GM18508 (cell line): ENCODE measurements around the gene GRK1.
"Not testable (repeated sequence)": the region's sequence is repeated elsewhere in the genome, so short reads cannot be mapped to it uniquely, and the experiment has no call there.

Experiments used
- ATAC-seq: cut with Tn5 transposase; IDR thresholded peaks from one replicate; pipeline ENCODE4 v1.9.1; 2021; ENCODE audit warnings: moderate number of reproducible peaks; ENCODE audit not compliant: insufficient read depth, unreplicated experiment

The GRK1 gene

DNA sequence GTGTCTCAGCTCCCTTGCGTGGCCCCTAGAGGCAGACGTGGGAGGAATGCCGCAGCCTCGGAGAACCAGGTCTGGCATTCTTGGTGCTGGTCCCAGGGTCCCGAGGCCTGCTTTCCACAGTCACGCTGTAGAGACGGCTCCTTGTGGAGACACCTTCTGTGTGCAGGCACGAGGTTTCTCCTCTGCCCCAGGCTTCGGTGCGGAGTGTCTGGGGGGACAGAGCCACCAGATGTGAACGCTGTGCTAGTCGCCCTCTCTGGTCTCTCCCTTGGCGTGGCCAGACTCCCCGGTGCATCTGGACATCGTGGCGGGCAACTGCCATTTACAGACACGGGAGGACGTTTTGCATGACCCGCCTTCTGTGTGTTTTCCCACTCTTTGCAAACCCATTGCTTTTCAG is 84.5 kb downstream of the GRK1 start:
- no peak for ATAC-seq

DNA sequence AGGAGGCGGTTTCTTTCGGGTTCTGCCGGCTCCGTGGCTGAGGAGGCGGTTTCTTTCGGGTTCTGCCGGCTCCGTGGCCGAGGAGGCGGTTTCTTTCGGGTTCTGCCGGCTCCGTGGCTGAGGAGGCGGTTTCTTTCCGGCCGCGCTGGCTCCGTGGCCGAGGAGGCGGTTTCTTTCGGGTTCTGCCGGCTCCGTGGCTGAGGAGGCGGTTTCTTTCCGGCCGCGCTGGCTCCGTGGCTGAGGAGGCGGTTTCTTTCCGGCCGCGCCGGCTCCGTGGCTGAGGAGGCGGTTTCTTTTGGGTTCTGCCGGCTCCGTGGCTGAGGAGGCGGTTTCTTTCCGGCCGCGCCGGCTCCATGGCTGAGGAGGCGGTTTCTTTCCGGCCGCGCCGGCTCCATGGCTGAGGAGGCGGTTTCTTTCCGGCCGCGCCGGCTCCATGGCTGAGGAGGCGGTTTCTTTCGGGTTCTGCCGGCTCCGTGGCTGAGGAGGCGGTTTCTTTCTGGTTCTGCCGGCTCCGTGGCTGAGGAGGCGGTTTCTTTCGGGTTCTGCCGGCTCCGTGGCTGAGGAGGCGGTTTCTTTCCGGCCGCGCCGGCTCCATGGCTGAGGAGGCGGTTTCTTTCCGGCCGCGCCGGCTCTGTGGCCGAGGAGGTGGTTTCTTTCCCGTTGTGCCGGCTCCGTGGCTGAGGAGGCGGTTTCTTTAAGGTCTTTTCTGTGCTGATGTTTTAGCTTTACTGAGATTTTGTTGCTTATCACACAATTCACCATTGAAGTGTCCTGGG is 85.4 kb downstream of the GRK1 start:
- ATAC-seq: not testable (repeated sequence)

DNA sequence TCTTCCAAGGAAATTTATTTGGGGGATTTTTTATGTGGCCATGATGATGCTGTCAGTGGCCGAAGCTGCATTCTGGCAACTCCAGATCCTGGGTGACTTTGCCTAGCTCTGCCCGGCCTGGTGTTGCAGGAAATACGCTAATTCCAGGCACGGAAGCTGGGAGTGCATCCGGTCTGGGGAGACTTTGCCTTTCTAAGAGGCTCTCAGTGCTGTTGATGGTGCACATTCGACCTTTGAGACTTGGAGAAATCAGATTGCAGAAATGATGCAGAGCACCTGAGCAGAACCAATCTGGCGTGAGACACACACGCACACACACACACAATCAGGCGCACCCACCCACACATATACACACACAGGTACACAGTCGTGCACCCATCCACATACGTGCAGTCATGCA is 86.2 kb downstream of the GRK1 start:
- ATAC-seq: no peak

DNA sequence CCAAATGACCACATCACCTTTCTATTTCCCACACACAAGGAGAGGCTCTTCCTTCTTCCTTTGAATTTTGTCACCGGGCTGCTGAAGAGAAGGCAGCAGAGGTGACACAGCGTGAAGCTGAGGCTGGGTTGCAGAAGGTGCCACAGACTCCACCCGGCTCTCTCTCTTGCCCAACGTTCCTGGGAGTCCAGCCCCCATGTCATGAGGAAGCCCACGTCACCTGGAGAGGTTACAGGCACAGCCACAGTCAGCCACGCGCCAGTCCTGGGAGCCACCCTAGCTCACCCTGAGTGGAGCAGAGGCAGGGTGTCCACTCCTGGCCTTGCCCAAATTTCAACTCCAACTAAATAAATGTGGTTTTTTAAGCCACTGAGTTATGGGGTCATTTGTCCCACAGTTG is 87.2 kb downstream of the GRK1 start:
- ATAC-seq: no peak

DNA sequence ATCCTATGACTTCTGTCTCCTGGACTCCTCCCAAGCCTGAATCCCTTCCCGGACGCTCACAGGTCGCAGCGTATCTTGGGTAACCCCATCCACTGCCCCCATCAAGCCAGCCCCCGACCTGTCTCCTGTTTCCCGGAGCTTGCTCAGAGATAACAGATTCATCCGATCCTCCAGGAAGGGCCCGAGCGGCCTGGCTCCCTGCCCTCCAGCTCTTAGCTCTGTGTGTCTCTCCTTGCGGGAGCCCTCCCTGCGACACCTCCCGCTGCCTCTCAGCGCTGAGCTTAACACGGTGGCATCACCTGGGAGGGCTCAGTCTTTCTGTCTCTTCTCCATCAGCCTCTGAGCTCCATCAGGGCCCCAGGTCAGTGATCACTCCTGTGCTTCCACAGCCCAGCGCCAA is 87.7 kb downstream of the GRK1 start:
- ATAC-seq: no peak

DNA sequence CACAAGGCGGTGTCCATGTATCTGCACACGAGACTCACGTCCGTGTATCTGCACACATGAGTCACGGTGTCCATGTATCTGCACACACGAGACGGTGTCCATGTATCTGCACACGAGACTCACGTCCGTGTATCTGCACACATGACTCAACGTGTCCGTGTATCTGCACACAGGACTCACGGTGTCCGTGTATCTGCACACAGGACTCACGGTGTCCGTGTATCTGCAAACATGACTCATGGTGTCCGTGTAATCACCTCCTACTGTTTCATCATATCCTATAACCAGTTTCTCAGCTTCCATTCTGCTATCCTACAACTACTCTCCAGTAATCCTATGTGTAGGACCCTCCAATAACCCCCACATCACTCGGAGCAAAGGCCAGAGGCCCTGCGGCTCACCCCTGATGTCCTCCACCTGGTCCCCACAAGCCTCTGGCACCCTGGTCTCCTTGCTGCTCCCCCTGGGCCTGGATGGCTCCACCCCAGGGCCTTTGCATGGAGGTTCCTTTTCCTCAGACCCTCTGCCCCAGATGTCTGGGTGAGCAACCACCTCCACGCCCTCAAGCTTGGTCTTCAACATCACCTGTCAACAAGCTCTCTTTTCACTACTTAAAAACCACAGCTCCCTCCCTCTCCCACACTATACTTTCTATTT is 89.5 kb downstream of the GRK1 start:
- no peak for ATAC-seq

DNA sequence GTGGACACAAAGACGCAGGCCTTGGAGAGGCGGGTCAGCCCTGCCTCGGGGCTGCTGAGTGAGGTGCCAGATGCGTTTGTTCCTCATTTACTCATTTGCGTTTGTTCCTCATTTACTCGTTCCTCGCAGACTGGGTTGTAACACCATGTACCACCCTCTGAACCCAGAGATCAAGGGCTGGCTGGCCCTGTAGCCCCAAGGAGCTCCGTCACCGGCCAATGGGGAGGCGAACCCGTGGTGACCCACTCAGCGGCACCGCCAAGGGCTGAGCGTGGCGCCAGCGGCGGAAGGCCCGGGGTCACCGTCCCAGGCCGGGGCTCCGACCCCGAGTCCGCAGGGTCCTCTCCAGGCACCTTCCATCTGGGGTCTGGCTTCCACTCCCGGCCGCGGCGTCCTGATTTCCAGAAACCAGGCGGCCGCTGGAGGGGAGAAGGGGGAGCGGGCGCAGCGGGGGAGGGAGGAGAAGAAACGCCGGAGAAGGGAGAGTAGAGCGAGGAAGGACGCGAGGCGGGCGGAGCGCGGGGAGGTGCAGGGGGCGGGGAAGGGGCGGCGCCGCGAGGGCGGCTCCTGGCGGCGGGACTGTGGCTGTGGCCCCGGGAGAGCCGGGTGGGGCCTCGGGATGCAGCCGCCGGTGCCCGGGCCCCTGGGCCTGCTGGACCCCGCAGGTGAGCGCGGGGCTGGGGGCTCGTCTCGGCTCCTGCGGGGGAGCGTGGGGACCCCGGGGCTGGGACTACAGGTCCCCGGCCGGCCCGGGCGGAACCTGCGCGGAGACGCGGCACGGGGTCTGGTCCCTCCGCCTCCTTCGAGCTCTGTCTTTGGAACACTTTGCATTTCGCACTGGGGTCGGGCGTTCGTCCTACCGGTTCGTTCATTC is 91.9 kb downstream of the GRK1 start, which contains the start of gene TMEM255B:
Gene TMEM255B, plus strand, starts transcription at position 576 of the 874 bp plus-strand sequence. Its CDS starts 44 bp downstream, at position 620.
- ATAC-seq: no peak

DNA sequence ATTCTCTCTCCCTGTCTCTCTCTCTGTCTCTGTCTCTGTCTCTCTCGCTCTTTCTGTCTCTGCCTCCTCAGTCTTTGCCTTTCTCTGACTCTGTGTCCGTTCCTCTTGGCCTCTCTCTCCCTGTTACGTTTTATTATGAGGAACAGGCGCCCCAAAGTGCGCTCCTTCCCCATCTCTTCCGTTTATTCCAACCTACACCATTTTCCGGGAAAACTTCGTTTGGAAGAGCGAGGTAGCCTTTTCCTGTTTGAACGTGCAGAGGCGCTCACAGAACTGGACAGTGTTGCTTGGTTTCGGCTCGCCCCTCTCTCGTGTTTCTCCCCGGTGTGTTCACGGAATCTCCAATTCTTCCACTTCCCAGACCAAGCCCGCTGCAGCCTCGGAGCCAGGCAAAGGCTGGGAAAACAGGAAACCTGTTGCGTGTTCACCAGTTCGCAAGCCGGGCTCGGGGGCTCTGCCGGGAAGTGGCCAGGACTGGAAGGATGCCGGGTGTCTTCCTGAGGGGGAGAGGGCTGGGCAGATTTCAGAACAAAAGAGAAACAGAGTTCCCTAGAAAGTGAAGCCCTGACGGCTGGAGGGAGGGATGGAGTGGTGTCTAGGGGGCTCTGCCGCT is 92.6 kb downstream of the GRK1 start:
- ATAC-seq: no peak

DNA sequence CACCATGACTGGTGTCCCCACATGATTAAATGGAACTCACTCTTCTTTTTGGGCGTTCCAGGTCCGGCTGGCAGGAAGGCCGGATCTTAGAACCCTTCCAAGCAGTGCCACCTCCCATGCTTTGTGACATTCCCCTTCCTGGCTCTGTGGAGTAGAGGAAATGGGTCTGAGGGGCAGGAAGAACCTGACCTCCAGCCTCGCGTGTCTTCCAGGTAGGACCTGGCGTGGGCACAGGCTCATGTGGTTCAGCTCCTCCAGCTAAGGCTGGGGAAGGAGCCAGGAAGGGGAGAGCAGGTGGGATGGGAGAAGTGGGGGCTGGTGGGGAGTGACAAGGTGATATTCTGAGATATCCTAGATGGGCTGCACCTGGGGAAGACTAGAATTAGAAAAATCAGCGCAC is 94.1 kb downstream of the GRK1 start:
- ATAC-seq: no peak

DNA sequence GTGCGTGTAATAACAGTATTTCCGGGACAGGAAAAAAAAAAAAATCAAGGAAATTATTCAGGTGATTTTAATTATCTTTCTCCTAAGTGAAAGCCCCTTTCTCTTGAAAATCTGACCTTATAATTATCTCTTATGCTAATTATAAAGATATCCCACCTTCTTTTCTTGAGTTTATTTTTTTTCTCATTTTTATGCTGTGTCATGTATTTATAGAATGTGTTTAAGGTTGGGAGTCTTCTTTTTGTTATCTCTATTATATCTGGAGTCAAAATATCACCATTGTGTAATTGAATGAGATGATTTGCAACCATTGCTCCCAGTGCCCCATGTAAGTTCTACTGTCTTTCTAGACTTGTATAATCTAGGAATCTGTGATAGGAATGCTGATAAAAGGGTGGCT is 95.1 kb downstream of the GRK1 start:
- ATAC-seq: no peak

DNA sequence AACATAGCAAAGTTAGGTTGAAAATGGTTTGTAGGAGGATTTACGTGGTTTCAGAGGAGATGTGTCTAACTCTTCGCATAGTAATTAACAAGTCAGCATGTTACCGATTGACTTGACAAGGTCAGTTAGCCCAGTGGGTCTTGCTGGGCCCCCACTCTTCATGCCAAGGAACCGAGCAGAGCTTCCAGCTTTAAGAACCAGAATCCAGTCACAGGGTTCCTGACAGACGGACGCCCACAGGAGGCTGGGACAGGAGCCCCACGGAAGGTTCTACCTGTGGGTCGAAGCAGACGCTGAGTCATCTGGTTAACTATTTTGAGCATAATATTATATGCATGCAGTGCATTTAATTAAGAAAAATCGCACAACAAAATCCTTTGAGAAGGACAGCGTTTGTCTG is 95.5 kb downstream of the GRK1 start:
- ATAC-seq: no peak

DNA sequence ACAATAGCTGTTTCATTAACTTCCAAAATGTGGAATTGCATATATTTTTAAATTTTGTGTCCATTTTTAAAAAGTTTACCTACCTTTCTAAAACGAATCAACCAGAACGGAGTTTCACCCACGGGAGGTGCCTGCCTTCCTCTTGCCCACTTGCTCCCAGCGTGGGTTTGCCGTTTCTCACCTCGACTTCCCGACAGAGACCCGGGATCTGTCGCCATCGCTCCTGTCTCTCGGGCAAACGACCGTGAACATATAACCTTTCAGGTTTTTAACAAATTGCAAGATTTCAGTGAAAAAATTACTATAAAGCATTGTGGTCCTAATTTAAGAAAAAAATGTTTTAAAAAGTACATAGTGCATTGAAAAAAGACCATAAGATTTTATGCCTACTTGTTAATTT is 96.2 kb downstream of the GRK1 start:
- no peak for ATAC-seq

DNA sequence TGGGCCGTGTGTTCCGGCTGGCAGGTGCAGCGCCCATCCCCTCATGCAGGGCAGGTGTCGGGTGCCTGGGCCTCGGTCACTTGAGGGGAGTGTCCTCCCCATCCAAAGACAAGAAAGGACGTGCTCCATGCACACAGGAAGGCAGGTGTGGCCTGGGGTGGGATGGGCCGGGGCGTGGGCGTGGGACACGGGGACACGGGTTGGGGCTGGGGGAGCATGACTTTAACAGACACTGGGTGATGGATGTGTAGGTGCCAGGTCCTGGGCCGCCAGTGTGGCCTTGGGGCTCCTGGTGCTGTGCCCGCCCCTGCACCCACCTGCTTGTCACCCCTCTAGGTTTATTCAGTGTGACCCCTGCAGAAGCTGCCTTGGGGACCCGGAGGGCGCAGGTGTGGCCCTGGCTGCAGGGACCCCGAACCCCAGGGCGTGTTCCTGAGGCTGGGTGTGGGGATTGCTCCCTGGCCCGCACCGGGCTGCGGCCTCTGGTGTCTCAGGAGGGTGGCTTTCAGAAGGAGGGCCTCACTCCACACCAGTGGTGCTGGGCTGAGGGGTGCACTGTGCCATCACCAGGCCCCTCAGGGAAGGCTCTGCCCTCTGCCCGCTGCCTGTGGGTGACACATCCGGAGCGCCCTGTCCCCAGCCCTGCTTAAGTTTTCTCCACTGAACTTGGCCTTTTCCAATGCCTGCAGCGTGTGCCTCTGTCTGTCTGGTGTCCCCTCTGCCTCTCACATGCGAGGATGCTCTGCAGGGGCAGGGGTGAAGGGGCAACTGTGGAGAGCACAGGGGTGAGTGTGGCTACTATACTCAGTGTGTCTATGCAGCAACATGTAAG is 97.2 kb downstream of the GRK1 start:
- no peak for ATAC-seq

DNA sequence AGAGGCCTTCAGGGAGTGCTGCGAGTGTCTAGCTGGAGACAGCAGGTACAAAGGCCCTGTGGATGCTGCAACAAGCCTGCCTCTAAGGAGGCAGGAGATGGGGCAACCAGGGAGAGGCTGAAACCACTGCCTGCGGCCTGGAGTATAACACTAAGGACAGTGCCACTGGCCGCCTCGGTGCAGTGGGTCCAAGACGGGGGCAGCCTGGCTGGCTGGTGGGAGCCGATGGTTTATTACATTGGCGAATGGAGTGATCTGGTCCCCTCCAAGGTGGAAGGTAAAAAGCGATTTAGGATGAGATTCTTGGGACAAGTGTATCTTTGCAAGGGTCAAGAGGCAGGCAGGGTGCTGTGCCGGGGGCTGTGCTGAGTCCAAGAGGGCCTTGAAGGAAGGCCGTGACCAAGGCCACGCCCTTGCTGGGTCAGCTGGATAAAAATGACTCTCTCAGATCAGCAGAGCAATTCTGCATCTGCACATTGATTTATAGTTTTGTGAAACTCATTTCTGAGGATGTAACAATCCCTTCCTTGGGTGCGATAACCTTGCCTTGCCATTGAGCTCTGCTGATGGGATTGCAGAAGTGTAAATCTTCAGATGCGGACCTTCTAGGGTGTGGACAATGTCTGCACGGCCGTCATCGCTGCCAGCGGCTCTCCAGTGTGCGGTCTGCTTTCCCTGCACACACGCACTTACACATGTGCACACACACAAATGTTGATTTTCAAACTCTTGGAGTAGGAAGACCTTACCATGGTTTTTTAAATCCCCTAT is 98.0 kb downstream of the GRK1 start:
- ATAC-seq: no peak

DNA sequence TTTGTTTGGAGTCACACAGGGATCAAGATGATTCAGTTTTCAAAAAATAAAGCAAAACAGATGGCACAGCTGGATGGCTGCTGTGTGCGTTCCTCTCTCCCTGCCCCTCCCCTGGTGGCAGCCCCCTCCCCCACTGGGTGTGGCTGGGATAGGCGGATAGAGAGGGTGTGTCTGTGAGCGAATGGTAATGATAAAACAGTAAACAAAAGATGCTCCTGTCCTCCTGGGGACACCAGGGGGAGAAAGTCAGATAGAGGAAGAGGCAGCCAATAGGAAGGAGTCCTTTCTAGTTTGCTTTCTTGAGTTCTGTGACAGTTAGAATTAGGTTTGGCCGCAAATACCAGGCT is 98.5 kb downstream of the GRK1 start:
- no peak for ATAC-seq

DNA sequence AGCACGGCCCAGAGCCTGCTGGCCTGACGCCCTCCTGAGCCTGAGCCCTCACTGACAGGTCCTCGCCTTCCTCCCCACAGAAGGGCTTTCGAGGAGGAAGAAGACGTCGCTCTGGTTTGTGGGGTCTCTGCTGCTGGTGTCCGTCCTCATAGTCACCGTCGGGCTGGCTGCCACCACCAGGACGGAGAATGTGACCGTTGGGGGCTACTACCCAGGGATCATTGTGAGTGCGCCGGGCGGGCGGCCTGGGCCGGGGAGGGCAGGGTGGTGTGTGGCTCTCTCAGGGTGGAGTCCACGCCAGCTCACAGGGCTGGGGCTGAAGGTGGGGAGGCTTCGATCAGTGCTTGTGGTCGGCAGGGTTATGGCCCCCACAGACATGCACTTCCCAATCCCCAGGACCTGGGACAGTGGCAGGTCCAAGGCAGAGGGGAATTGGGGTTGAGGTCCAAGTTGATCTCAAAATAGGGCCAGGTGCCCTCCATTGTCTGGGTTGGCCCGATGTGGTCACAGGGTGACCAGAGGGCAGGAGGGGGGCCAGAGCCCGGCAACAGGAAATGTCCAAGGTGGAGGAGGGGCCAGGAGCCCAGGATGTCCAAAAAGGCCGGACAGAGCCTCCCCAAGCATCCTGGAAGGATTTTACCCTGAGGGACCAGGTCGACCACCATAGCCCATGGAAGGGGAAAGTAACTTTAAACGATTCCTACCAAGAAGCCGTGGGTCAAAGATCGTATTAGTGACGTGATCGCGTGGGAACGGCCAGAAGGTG is 99.2 kb downstream of the GRK1 start:
- no peak for ATAC-seq

DNA sequence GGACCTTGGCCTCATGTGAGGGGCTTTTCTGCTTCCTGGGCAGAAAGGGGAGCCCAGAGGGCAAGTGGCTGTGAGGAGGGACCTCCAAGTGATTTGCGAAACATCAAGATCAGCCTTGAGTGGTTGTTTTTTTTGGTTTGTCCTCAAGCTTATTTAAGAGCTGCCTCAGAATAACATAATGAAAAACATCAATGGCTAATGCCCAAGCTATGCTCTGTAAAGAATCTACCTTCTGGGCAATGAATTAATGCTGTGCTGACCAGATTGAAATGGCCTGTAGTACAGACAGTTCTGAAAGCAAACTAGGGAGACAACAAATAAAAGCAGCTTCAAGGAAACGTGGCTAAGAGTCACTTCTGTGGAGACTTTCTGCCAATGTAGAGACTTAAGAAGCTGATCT is 100.3 kb downstream of the GRK1 start:
- ATAC-seq: no peak
